Tibial artery (tissue), 4 donors: ENCODE results near the gene EDEM3.

Source experiments
- DNase-seq, 2 donors: peaks; one replicate each; pipeline ENCODE4 v3.0.0-alpha.2; 2019
- H3K27ac ChIP-seq, 2 donors: fragments of 200-600 bp; sonication (generic) in 1 of 2; 1 replicate in 1 of 2; 2 replicates in 1 of 2; pipeline ENCODE4 v1.5.1; 2018 to 2019; ENCODE audit warnings: mild to moderate bottlenecking in 1 of 2
- H3K27me3 ChIP-seq, 2 donors: fragments of 200-600 bp; sonication (generic) in 1 of 2; one replicate each; pipeline versions ENCODE4 v1.5.1 to v1.6.0; 2016 to 2019
- H3K36me3 ChIP-seq, 3 donors: fragments of 200-600 bp; sonication (generic) in 2 of 3; one replicate each; pipeline ENCODE4 v1.5.1; 2016 to 2019; ENCODE audit warnings: mild to moderate bottlenecking in 2 of 3
- H3K4me1 ChIP-seq, 4 donors: fragments of 200-600 bp; sonication (generic) in 2 of 4; 1 replicate in 3 of 4; 2 replicates in 1 of 4; pipeline ENCODE4 v1.5.1; 2016 to 2019
- H3K4me3 ChIP-seq, 2 donors: fragments of 200-600 bp; sonication (generic) in 1 of 2; 1 replicate in 1 of 2; 2 replicates in 1 of 2; pipeline ENCODE4 v1.5.1; 2018 to 2019; ENCODE audit warnings: mild to moderate bottlenecking in 2 of 2
- H3K9me3 ChIP-seq, 3 donors: fragments of 200-600 bp; sonication (generic) in 1 of 3; one replicate each; pipeline ENCODE4 v1.5.1; 2016 to 2019
- intact Hi-C: fragments of 100-400 bp; cut with DNase I; formaldehyde crosslinking; loops from one replicate; pipeline ENCODE4 v1.15.0; 2023; ENCODE audit warnings: low total_unique reads
- TF ChIP-seq, protein P1 (sequence below), 2 experiments: fragments of 200-600 bp in 1 of 2; fragments of 450-650 bp in 1 of 2; IDR thresholded peaks; one replicate each; pipeline ENCODE4 v1.5.1; 2017 to 2019; ENCODE audit warnings: antibody characterized with exemption in 2 of 2, mild to moderate bottlenecking in 1 of 2, moderate library complexity in 1 of 2

The EDEM3 gene

DNA sequence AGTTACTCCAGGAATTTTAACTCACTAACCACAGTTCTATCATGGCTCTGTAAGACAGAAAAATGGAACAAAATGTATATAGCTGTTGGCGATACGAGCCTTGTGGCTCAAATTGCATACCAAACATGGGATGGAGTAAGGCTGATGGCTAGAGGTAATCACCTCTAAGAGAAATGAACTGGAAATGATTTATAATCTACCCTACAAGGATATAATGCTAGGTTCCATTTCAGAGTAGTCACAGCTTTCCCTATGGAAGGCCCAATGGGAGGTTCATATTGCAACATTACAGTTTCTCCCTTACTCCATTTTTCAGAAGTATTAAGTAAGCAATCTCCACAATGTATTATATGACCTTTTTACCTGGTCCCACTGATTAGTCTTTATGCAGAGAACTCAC, 61.6 kb downstream of the EDEM3 start:
- H3K4me1 ChIP-seq: peaks cover 0 to 12% (median 0%) of the 10 kb centered on the region in 4 donors
- no peaks in the 10 kb centered on the region for H3K9me3 ChIP-seq
- peaks cover 14 to 32% (median 17%) of the 10 kb centered on the region in 3 donors for H3K36me3 ChIP-seq
- TF ChIP-seq, protein P1, sequence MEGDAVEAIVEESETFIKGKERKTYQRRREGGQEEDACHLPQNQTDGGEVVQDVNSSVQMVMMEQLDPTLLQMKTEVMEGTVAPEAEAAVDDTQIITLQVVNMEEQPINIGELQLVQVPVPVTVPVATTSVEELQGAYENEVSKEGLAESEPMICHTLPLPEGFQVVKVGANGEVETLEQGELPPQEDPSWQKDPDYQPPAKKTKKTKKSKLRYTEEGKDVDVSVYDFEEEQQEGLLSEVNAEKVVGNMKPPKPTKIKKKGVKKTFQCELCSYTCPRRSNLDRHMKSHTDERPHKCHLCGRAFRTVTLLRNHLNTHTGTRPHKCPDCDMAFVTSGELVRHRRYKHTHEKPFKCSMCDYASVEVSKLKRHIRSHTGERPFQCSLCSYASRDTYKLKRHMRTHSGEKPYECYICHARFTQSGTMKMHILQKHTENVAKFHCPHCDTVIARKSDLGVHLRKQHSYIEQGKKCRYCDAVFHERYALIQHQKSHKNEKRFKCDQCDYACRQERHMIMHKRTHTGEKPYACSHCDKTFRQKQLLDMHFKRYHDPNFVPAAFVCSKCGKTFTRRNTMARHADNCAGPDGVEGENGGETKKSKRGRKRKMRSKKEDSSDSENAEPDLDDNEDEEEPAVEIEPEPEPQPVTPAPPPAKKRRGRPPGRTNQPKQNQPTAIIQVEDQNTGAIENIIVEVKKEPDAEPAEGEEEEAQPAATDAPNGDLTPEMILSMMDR (IDR thresholded peaks at IDR 0.05): no peak
- H3K27me3 ChIP-seq: no peaks in the 10 kb centered on the region
- no peak overlapping the region for H3K4me3 ChIP-seq
- H3K27ac ChIP-seq: no peak overlapping the region
- intact Hi-C loops: no loop called here
- no peak for DNase-seq

DNA sequence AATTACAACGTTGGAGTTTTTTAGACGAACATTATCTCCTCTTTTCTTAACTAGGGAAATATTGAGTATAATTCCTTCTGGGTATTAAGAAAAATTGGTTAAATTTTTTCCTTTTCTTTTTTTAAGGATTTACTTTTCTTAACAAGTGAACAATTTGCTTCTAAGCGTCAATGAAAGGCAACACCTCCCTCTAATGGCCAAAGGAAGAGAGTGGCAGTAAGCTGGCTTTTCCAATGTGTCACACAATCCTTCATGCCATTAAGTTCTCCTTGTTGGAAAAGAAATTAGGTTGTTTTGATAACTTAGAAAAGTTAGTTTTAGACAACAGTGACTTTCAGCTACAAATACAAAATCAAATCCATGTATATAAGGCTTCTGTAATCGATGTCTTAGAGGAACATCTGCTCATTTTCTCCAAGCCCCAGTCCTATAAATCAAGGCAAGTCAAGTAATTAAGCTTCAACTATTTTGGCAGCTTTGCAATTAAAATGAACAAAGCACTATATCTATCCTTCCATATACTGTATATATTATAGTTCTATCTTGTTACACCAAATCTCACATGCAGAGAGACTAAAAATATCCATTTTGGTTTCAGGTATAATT, 62.8 kb downstream of the EDEM3 start:
- no peak for DNase-seq
- intact Hi-C loops: no loop called here
- Histone ChIP-seq H3K27me3 (no peaks in the 10 kb centered on the region), H3K36me3 (peaks cover 14 to 32% (median 17%) of the 10 kb centered on the region in 3 donors), H3K4me3 (no peak overlapping the region), H3K27ac (no peak overlapping the region), H3K9me3 (no peaks in the 10 kb centered on the region), H3K4me1 (peaks cover 0 to 12% (median 0%) of the 10 kb centered on the region in 4 donors)
- TF ChIP-seq, protein P1 (IDR thresholded peaks at IDR 0.05): peak; percentile 61 to 72

DNA sequence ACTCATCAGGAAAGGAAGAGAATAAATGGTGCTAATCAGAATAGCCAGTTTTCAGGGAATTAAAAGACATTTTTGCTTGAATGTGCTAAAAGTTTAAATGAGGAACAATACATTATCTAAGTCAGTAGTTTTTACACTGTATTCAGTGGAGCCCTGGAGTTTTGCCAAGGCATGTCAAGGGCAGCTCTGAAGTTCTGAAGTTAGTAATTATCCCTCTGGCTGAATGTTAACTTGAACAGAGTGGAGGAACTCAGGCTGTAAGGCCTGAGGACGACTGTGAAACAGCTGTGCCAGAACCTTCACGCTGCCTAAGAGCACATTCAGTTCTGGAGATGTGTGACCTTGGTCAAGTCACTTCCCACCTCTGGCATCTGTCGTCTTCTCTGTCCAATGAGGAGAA, 68.1 kb downstream of the EDEM3 start:
- Histone ChIP-seq H3K27me3 (no peaks in the 10 kb centered on the region), H3K4me3 (no peak overlapping the region), H3K27ac (no peak overlapping the region), H3K4me1 (peaks cover 0 to 17% (median 0%) of the 10 kb centered on the region in 4 donors), H3K9me3 (no peaks in the 10 kb centered on the region), H3K36me3 (no peaks in the 10 kb centered on the region)
- TF ChIP-seq, protein P1 (IDR thresholded peaks at IDR 0.05): no peak
- intact Hi-C loops: no loop called here
- DNase-seq: peak in 1 of 2 donors; percentile 38

DNA sequence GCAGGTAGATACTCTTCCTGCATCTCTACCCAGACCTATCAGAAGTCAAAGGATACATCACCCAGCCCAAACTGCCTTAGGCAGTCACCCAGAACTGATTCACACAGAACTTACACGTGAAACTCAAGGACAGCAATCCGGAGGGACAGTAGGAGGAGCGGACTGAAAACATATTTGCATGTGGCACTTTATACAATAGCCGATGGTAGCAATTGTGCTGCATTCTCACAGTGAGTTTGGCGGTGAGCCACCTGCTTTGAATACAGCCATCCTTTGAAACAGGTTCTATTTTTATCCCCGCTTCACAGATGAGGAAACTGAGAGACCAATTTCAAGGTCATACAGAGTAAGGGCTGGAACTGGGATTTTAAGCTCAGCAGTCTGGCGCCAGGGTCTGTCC, 69.5 kb downstream of the EDEM3 start:
- H3K9me3 ChIP-seq: peaks cover 0 to 6% (median 0%) of the 10 kb centered on the region in 3 donors
- H3K27ac ChIP-seq: no peak overlapping the region
- peaks cover 0 to 14% (median 0%) of the 10 kb centered on the region in 4 donors for H3K4me1 ChIP-seq
- no peaks in the 10 kb centered on the region for H3K27me3 ChIP-seq
- no peaks in the 10 kb centered on the region for H3K36me3 ChIP-seq
- TF ChIP-seq, protein P1 (IDR thresholded peaks at IDR 0.05): no peak
- intact Hi-C loops: no loop called here
- H3K4me3 ChIP-seq: no peak overlapping the region
- DNase-seq: no peak

DNA sequence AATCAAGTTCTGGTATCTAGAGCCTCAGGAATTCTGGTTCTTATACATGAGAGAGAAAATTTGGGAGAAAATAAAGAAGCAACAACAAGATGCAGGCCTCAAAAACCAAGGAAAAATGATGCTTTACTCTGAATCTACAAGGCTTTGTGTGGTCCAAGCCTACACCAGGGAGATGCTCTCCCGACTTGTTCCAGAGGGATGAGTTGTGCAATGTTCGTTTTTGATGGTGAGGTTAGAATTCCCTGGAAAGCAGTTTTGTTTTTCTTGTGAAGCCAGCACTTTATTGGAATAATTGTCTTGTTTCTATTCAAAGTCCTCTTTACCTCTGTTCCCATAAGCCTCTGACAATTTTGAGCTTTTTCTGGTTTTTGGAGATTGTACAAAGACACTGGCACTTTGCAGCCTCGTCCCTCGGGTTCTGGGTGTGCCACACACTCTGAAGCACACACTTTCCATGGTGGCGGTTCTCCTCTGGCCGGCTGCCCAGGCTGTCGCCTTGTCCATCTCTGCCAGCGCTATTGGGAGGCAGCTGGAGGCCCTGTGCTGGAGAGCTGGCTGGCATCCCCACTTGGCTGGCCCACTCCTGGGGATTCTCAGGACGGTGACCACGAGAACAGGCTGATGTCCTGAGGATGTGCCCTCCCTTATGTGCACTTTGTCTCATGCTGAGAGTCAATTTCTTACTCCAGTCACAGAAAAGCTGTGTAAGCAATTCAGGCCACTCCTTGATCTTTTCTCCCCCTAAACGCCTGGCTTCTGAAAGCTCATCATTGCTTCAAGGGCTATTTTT, 70.2 kb downstream of the EDEM3 start:
- peaks cover 0 to 8% (median 0%) of the 10 kb centered on the region in 4 donors for H3K4me1 ChIP-seq
- peaks cover 0 to 6% (median 0%) of the 10 kb centered on the region in 3 donors for H3K9me3 ChIP-seq
- no peaks in the 10 kb centered on the region for H3K27me3 ChIP-seq
- no peaks in the 10 kb centered on the region for H3K36me3 ChIP-seq
- TF ChIP-seq, protein P1 (IDR thresholded peaks at IDR 0.05): no peak
- peak in 1 of 2 donors; percentile 72 for DNase-seq
- intact Hi-C loops: no loop called here
- H3K4me3 ChIP-seq: no peak overlapping the region
- no peak overlapping the region for H3K27ac ChIP-seq
